ENCODE measurements around the gene KLHL15. TPM values are rescaled to one million over a fixed set of nuclear protein-coding genes. Genes with fewer than 3 reads are reported as not detected.
"Not testable (repeated sequence)": the region's sequence is repeated elsewhere in the genome, so short reads cannot be mapped to it uniquely, and the experiment has no call there.

KLHL15 gene
- total RNA-seq, 1 experiment from 2014 or later, result 11.3 TPM

DNA sequence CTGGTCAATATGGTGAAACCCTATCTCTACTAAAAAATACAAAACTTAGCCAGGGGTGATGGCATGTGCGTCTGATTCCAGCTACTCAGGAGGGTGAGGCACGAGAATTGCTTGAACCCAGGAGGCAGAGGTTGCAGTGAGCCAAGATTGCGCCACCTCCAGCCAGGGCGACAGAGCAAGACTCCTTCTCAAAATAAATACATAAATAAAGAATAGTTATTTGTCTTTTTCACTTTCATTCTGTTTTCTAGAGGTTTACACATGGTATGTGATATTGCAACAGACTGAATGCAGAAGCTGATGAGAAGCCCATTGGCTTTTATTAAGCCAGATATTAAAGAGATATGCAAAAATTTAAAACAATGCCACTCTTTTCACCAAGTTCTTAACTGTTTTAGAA lies 8.2 kb downstream of the KLHL15 start:
- DNase-seq (ENCODE audit: low read depth), result no peak

DNA sequence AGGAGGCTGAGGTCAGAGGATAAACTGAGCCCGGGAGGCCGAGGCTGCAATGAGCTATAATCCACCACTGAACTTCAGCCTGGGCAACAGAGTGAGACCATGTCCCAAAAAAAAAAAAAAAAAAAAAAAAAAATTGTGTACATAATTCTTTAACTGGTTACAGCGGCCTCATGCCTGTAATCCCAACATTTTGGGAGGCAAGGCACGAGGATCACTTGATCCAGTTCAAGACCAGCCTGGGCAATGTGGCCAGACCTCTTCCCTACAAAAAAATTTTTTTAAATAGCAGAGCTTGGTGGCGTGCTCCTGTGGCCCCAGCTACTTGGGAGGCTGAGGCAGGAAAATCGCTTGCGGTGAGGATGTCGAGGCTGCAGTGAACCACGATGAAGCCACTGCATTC lies 9.3 kb downstream of the KLHL15 start:
- DNase-seq (ENCODE audit: low read depth), result no peak

DNA sequence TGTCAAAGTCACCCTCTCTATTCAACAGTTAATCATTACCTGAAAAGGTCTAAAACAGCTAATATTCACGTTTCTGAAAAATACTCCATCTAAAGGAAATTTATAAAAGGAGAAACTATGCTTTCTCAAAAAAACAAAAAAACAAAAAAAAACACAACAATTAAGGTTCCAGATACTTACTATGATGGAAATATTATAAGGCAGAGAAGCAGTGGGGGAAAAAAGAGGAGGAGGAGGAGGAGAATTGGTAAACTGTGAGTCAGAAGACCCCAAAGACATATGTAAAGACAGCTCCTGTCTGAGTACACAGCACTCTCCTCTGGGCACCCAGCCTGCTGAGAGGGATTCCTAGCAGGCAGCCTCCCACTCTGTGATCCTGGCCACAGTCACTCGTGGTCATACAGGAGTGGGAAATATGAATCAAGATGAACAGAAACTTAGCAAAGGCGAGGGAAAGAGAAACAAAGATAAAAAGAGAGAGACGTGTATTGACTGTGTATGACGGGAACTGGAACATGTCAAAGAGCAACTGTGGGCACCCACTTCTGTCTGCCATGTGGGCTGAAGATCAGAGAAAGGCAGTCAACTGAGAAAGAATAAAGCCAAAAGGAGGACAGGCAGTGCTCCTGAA lies 12.5 kb downstream of the KLHL15 start:
- DNase-seq (ENCODE audit: low read depth), result no peak

DNA sequence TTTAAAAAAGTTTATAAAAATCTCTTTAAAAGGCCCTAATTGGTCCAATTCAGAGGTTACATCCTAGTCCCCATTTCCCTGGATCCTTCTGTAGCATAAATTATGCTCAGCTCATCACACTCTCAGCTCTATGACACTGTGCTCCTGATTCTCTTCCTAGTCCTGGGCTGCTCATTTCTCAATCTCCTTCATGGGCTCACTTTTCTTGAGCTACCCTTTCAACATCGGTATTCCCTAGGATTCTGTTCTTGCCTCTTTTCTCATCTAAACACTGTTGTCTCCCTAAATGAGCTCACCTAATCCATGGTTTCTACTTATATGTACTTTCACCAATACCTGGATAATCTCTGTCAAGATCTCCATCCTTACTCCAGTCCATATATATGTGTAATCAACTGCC lies 14.7 kb downstream of the KLHL15 start:
- no peak for DNase-seq (ENCODE audit: low read depth)

DNA sequence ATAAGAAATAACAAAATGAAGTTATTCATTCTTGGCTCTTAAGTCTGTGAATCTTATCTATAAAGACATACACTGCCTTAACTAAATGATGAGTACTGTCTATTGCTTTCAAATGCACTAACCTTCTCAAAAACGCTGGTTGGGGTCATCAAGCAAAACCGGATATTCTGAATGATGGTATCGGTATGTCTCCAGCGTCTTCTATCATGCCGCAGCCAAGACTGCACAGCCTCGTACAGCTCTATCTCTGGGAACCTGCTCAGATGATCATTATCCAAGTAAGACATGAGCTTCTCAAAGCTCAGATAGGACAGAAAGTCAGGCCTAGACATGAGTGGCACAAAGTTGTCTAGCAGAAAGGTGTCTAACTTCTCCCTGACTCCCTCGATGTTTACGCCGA lies 21.1 kb downstream of the KLHL15 start:
- DNase-seq (ENCODE audit: low read depth), result no peak

DNA sequence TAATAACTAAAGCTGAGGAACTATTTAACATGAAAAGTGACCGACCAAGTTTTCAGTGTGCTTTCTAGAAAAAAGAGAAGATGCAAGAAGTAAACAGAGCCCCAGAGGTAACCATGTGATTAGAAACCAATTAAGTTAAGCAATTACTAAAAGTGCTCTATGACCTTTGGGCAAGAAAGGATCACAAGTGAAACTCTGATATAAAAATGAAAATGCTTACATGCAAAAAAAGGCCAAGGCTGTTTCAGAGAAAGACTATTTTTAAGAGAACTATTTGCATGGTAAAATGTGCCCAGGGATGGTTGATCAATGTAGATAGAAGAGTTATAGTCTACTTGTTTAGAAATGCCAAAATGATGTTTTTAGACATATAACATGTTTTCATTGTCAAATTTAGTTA lies 22.0 kb downstream of the KLHL15 start:
- DNase-seq (ENCODE audit: low read depth), result no peak

DNA sequence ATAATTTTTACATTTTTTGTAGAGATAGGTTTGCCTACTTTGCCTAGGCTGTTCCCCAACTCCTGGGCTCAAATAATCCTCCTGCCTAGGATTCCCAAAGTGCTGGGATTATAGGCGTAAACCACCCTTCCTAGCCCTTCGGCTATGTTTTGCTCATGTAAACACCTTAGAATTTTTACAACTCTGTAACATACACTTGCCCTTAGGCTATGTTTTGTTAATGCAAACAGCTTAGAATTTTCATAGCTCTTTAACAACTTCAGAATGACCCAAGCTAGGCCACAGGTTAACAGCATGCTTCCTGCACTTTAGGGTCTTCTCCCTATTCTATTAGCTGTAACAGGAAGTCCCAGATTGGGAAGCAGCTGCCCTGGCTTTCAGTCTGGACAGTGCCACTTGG lies 24.2 kb downstream of the KLHL15 start:
- DNase-seq (ENCODE audit: low read depth), result peak; percentile 31

DNA sequence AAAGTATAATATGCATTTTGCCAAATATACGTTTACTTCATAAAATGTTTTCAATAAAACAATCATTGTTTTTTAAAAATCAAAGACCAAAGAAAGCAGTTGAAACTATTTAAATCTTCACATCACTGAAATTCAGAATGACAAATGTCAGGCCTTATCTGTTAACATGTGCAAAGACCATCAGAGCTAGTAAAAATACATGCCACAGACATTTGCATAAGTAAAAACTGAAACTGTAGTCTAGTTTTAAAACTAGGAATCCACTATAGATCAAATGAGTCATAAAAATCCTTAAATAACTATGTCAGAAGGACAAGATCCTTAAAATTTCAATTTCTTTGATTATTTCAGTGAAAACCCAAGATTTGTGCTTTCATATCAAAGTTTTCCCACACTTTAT lies 24.8 kb downstream of the KLHL15 start:
- DNase-seq (ENCODE audit: low read depth), result no peak

DNA sequence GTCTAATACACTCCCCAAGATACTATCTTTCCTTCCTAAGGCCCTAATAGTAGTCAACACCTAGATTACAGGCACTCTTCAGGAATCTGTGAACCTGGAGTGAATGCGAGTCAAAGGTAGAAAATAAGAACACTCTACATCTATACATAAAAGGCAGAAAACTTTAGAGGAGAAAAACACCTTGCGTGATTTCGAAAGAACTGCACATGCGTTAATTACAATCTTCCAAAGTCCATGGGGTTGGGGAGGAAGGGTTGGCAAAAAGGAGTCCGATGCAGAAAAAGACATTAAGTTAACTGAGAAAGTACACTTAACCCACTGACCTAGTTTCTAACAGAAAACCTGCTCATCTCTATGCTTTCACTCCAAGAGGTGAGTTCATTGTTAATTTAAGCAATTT lies 27.3 kb downstream of the KLHL15 start:
- DNase-seq (ENCODE audit: low read depth), result no peak

DNA sequence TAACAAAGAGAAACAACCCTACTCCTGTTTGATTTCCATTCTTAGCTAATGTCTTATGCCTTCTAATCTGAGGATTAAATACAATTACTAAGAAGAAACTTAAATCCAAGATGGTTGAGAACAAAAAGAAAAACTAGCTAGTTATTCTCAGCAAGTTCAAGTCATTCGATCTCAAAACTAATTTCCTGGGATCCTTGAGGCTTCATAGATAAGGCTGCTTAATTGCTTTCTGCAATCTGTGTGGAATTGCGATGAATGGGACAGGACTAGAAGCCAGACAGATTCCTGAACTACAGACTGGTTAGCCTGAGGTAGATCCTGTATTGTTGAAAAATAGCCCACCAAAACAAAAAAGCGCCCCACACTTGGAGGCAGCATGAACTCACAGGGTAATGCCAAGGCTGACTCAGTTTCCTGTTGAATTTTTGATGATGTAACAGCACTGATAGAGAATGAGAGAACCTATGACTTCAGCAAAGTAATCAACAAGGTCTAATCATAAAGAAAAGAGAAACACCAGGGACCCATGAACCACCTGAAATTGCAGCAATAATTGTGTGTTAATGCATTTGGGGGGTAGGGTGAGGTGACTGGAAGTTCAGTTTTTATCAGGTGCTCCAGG lies 33.9 kb downstream of the KLHL15 start:
- DNase-seq (ENCODE audit: low read depth), result no peak

DNA sequence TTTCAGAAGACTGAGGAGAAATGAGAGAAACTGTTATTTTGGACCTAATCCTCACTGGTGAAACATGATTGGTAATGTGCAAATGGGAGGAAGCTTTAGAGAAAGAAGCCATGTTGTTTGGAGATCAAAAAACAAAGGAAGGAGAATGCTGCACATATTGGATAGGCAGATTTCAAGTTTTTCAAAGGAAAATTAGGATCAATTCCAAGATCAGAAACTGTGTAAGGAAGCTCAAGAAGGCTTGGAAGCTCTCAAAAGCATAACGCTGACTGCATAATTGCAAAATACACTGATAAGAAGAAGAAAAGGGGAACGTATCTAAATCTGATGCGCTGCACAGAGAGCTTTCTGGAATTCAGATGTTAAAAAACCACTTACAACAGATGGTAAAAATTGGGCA lies 34.6 kb downstream of the KLHL15 start:
- DNase-seq (ENCODE audit: low read depth), result no peak

DNA sequence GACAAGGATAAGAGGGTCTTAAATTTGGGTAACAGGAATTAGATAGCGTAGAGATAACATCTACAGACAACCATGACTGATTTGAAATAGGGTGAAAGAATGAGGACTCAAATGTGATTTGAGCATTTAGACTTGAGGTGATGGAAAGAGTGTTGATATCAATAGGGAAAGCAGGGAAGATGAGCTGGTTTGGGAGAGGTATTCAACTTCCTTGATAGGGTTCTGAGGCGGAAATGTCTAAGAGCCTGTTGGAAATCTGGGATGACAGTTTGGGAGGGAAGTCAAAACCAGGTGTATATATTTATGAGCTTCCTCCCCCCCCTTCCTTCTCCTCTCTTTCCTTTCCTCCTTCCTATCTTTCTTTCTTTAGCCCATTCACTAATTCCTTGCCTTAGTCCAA lies 36.5 kb downstream of the KLHL15 start:
- DNase-seq (ENCODE audit: low read depth), result no peak

DNA sequence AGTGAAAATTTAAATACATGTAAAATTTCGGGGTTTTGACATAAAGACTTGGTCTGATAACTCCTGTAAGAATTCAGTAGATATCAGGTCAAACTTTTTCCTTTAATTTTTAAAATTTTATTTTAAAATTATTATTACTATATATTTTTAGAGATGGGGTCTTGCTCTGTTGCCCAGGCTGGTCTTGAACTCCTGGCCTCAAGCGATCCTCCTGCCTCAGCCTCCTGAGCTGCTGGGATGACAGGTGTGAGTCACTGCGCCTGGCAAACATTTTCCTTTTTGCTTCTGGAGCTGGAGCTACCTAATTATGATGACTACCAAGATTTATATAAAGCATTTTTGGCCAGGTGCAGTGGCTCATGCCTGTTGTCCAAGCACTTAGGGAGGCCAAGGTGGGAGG lies 37.3 kb downstream of the KLHL15 start:
- no peak for DNase-seq (ENCODE audit: low read depth)

DNA sequence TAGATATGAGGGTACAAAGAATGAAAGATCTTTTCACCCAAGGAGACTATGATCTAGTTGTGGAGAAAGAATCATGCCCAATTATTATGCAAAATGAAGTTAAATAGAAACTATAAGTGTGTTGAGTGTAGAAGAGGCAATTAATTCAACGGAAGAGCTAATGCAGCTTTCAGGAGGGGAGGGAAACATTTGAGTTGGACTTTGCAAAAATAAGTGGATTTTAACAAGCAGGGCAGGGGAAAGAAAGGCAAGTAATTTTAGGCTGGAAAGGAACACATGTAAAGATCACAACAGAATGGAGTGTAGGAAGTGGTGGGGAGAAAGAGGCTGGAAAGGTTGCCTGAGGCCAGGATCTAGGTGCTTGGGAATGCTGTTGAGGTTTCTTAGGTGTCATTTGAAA lies 44.1 kb downstream of the KLHL15 start:
- no peak for DNase-seq (ENCODE audit: low read depth)

DNA sequence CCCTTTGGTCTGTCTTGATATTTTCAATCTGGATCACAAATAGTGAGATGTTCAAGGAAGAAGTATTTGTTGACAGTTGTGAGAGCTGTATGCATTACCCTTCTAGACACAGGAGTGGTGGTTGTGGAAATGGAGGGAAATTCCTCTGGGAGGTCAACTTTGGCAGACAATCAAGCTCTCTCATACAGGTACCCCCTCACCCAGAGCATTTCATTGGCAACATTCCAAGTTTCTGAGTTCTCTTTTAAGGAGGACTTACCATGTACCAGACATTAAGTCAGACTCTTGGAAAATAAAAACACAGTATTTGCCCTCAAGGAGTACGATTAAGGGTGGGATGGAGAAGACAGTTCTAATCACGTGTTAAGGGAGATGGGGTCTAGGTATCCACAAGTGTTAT lies 45.3 kb downstream of the KLHL15 start:
- no peak for DNase-seq (ENCODE audit: low read depth)

DNA sequence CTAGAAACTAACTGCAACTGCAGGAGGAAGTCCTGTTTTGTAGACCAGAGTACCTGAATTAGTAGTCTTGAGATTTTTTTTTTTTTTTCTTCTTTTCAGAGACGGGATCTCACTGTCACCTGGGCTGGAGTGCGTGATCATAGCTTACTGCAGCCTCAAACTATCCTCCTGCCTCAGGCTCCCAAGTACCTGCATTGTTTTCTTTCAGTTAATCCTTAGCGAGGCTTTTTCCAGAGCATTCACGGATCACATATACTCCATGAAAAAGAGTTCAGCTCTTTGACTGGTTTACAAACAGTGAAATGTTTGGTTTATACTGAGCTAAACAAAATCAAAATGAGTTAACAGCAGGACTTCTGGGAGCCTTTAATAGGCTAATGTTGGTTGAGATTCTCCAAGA lies 45.8 kb downstream of the KLHL15 start:
- no peak for DNase-seq (ENCODE audit: low read depth)

DNA sequence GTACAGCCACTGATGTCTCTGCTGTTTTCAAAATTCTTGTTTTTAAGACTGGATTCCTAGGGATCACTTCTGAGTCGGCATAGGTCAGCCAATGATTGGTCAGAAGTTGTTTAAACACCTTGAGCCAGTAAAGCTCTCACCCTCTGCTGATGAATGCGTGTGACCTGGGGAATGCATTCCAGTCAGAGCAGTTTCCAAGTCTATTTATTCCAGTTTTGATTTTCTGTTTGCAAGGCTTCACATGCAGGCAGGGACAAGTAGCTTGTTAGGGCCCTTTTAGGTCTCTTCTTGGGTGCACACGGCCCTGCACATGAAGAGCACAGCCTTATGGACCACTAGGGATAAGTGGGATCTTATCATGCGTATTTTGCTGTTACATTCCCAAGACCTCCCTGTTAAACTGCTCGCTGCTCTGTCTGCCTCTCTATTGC lies 47.0 kb downstream of the KLHL15 start:
- no peak for DNase-seq (ENCODE audit: low read depth)

DNA sequence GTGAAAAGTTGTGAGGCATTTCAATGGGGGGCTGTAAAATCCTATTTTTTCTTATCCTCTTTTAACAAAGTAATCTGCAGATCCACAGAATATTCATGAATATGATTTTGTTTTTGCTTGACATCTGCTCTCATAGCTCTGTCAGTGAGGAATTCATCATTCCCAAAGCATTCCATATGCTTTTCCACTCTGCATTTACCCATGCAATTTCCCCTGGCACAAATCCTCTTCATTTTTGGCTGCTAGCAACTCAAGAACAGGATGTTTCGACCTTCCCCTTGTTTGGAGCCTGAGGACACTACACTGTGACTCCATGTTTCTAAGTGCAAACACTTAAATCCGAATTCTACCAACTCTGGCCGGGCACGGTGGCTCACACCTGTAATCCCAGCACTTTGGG lies 48.5 kb downstream of the KLHL15 start:
- no peak for DNase-seq (ENCODE audit: low read depth)

DNA sequence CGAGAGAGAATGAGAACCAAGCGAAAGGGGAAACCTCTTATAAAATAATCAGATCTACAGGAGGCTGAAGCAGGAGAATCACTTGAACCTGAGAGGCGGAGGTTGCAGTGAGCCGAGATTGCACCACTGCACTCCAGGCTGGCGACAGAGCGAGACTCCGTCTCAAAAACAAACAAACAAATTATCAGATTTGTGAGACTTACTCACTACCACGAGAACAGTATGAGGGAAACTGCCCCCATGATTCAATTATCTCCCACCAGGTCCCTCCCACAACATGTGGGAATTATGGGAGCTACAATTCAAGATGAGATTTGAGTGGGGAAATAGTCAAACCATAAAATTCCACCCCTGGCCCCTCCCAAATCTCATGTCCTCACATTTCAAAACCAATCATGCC lies 61.4 kb downstream of the KLHL15 start:
- DNase-seq (ENCODE audit: low read depth), result not testable (repeated sequence)

DNA sequence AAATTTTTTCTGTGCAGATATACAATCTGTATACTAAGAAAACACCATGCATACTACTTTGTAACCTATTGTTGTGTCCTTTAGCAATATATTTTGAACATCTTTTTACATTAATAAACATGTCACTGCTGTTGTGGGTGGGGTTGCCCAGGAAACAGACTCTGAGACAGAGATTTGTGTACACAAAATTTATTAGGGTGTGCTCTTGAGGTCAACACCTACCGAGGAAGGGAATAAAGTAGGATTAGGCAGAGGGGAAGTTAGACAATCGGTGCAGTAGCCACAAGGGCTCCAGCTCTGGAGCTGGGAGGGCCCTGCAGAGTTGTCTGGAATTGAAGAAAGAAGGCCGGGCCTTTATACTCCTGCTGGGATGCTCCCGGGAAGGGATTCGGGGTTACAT lies 62.8 kb downstream of the KLHL15 start:
- no peak for DNase-seq (ENCODE audit: low read depth)

DNA sequence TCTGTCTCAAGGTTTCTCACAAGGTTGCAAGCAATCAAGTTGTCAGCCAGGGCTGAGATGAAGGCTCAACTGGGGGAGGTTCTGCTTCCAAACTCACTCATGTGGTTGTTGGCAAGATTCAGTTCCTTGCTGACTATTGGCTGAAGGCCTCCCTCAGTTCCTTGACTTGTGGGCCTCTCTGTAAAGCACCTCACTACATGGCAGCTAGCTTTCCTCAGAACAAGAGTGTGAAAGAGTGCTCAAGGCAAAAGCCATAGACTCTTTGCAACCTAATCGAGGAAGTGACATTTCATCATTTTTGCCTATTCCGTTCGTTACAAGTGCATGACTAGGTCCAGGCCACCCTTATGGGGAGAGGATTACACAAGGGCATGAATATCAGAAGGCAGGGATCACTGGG lies 67.2 kb downstream of the KLHL15 start:
- no peak for DNase-seq (ENCODE audit: low read depth)

DNA sequence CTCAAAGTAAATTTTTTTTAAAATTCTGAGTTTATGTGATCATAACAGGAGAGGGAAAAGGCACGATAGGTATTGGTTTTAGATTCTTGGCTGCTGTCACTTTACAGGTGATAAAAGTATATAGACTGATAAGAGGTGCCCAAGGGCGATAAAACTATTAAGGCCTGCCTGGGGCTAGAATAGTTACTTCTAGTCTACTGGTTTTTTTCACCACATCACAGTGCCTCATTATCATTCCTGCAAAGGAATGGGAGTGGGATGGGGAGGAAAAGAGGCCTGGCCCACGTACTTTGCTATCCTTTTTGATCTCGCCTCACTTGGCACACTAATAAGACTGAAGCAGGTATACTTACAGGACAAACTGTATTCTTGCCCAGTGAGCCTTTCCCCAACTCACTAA lies 72.6 kb downstream of the KLHL15 start:
- DNase-seq (ENCODE audit: low read depth), result no peak

DNA sequence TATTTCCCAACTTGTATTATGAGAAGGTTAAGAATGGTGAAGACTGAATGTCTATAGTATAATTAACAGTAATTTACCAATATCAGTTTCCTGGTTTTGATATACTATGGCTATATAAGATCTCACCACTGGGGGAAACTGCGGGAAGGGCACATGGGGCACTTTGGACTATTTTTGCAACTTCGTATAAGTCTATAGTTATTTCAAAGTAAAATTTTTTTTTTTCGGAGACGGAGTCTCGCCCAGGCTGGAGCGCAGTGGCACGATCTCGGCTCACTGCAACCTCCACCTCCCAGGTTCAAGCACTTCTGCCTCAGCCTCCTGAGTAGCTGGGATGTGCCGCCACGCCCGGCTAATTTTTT lies 73.1 kb downstream of the KLHL15 start:
- no peak for DNase-seq (ENCODE audit: low read depth)
